ENCODE data around the gene SH3PXD2A.

DNA sequence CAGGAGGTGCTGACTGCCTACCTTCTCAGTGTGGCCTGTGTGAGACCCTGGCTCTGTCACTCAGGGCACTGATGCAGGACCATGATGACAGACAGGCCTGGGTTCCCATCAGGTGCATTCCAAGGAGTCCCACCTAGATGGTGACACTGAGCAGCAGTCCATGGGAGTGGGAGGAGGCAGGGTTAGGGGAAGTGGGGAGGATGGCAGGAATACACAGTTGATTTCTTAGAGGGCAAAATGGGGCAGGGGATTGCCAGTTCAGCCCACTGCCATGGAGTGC lies 155.0 kb downstream of the SH3PXD2A start:
- TF ChIP-seq, protein P1, sequence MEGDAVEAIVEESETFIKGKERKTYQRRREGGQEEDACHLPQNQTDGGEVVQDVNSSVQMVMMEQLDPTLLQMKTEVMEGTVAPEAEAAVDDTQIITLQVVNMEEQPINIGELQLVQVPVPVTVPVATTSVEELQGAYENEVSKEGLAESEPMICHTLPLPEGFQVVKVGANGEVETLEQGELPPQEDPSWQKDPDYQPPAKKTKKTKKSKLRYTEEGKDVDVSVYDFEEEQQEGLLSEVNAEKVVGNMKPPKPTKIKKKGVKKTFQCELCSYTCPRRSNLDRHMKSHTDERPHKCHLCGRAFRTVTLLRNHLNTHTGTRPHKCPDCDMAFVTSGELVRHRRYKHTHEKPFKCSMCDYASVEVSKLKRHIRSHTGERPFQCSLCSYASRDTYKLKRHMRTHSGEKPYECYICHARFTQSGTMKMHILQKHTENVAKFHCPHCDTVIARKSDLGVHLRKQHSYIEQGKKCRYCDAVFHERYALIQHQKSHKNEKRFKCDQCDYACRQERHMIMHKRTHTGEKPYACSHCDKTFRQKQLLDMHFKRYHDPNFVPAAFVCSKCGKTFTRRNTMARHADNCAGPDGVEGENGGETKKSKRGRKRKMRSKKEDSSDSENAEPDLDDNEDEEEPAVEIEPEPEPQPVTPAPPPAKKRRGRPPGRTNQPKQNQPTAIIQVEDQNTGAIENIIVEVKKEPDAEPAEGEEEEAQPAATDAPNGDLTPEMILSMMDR (IDR thresholded peaks at IDR 0.05; ENCODE audit: insufficient read depth, low read depth, low read length), result no peak
- TF ChIP-seq EZH2 (IDR thresholded peaks at IDR 0.05; ENCODE audit: insufficient read depth, low read length), result no peak
